Smooth muscle cell of the brain vasculature (primary cell): ENCODE data around the gene TMEM117.
"Not testable (repeated sequence)": the region's sequence is repeated elsewhere in the genome, so short reads cannot be mapped to it uniquely, and the experiment has no call there.

Source experiments
- DNase-seq: peaks from one replicate; pipeline ENCODE4 v3.0.0-alpha.2; 2012; ENCODE audit warnings: low read depth, low spot score

The TMEM117 gene

DNA sequence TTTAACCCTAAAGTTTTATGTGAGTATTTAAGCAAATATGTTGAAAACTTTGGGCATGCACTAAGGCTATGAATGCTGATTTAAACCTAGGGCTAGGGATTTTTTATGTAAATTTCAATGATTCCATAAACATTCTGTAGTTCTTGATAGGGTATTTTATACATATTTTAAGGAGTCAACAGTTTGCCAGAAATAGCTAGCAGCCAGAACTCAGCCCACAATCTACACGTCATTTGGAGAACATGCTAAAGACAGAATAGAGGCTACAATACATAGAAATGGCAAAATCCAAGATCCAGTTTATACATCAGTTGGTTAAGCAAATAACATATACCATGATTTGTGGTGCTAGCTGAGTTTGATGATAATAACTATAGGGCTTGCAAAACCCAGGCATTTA is 184.7 kb downstream of the TMEM117 start:
- DNase-seq = no peak

DNA sequence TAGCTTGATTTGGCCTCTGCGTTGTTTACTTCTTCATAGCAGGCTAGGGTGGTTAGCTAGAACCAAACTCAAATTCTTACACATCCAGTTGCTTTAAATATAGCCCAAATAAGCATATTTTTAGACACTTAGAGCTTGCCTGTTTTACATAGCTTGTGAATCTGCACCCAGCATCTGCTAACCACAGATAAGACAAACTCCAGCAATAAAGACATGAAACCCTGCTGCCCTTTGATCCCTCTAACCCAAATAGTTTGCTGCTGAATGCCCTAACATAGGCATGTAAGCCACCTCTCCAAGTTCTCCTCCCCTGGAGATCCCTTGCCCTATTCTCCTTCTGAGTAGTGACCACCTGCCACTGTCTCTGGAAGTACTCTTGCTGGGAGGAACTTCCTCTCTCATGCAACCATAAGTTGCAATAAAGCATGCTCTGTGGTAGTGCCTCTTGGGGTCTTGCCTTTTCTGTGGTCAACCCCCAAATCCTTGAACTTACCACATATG is 185.6 kb downstream of the TMEM117 start:
- no peak for DNase-seq

DNA sequence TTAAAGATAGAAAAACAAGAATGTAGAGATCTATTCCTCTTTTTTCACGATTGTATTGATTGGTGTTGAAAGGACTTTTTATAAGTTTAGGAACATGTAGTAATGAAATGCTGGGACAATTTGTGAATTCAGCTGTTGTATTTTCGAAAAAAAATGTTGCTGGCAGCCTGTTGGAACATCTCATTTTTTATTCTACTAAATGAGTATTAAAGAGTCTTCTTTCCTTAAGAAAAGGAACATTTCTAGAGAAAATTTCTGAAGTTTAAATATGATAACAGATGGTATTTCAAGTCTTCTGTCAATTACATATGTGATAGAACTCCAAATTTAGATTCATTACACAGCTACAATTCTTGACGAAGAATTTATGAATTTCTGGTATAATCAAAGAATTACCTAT is 189.6 kb downstream of the TMEM117 start:
- DNase-seq = no peak

DNA sequence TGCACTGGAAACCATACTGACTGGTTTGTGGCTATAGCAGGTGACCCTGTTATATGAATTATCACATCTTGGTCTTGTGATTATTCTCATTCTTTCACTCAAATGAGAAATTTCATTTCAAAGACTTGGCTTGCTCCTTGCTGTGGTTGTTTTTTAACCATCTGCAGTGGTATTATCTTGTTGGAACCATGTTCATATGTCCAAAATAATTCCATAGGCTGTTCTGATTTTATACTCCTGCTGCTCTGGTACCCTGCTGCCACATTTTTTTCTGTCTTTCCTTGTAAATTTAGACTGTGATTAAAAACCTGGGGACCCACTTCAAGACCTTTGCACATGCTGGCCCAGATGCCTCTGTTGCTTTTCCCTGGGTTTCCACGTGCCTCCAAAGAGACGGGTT is 190.2 kb downstream of the TMEM117 start:
- no peak for DNase-seq

DNA sequence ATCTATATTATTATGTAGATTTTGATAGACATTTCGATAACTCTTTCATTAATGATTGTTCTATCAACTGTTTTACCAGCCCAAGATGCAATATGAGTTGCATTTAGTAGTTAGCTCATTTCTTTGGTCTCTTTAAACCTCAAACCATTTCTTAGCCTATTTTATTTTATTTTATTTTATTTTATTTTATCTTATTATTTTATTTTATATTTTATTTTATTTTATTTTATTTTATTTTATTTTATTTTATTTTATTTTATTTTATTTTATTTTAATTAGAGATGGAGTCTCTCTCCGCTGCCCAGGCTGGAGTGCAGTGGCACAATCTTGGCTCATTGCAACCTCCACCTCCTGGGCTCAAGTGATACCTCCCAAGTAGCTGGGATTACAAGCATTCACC is 191.0 kb downstream of the TMEM117 start:
- not testable (repeated sequence) for DNase-seq

DNA sequence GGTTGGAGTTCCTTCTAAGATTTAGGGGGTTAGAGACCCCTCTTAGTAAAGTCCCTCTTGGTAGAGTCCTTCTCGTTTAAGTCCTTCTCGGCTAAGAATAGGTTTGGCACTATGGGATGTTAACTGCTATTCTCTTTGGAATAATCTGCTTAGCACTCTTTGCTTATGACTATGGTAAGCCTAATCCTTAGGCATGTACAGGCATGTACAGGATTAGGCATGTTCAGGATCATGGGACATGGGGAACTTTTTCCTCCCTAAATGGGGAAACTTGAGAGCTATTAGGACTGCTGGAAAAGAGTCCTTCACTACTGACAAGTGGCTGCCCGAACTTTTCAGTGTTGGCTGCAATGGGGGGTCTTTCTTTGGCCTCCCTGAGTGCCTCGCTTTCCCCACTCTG is 193.3 kb downstream of the TMEM117 start:
- no peak for DNase-seq

DNA sequence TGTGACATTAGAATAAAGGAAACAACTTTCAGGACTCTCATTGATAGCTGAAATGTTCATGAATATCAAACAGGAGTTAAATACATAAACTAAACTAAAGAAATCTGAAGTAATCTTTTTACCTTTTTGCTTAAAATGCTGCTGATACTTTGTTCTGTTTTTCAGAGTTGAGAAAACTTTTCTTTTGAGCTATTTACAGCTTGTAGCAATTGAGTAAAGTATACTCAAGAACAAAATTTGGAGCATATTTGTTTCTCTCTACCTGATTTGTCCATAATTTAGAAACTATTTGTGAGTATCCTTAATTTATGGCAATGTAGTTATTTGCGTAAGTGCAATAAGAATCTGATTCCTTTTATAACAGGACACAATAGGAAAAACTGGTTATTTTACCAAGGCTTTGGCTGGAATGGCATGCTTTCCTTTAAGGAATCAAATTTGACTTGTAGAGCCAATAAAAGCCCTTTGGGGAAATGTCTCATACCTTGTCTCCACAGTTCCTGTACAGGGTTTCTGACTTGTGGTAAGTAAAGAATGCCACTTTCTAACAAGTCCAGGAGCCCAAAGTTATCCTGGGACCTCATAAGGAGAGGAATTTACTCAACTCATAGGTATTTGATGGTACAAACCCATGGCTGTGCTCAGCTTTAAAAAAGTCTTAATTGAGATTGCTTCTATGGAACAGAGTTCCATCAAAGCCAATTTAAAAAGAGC is 195.7 kb downstream of the TMEM117 start:
- no peak for DNase-seq

DNA sequence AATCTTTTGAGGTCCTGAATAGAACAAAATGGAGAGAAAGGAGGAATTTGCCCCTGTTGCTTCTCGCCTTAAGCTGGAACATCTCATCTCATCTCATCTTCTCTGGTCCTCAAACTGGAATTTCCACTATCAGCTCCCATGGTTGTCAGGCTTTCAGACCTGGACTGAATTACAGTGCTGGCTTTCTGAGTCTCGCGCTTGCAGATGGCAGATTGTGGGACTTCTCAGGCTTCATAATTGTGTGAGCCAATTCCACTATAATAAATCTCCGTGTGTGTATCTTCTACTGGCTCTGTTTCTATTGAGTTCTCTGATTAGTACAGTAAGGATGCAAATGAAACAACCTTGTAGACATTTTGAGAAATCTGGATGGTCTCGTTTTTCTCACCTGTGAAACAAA is 199.0 kb downstream of the TMEM117 start:
- no peak for DNase-seq

DNA sequence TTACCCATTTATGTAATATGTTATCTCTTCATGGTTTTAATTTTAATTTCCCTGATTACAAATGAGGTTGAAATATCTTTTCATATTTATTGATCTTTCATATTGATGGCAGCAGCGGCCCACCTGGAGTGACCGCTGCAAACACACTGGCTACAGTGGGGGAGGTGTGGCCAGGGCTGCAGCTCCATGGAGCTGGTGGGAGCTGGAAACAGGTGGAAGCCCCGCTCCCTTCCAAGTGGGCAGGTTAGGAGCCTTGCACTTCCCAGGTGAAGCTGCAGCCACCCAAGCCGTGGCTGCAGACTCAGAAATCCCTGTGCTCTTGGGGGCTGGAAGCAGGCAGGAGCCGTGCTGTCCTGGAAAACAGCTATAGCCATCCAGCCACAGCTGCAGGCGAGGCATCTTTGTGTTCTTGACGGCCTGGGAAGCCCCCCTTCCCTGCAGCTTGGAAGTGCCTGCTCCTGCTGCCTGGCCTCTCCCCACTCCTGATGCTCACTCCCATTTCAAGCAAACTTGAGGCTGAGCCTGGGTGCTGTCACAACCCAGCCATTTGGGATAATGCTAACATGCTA is 201.1 kb downstream of the TMEM117 start:
- DNase-seq = no peak

- DNase-seq = no peak
Observed at GRCh38 chr12:44038411-44038810, 202.5 kb downstream of the TMEM117 start.

GRCh38 chr12:44044491-44044890 is 208.6 kb downstream of the TMEM117 start:
- DNase-seq = not testable (repeated sequence)

DNA sequence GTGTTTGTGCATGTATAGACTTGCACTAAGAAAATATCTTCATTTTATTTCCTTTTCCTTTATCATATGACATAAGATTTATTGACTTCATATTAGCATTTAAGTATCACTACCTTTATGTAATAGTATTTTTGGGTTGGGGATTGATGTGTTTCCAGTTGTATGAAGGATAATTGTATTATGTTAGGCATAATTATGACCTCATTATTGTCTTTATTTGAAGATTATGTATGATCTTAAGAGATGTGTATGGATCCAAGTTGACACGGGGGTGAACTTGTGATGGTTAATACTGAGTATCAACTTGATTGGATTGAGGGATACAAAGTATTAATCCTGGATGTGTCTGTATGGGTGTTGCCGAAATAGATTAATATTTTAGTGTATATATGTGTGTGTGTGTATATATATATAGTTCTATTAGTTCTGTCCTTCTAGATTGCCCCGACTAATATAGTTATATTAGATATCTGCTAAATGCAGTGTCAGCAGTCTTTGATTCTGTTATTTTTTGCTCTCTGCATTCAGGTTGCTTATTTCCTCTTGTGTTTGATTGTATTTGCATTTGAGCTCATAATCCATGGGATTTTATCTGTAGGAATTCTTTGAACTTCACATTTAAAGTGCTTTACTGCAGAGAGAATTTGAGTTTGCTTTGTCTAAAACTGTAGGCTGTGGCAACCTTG is 211.0 kb downstream of the TMEM117 start:
- DNase-seq = no peak

GRCh38 chr12:44052554-44052953 is 216.7 kb downstream of the TMEM117 start:
- DNase-seq = no peak

- no peak for DNase-seq
Observed at GRCh38 chr12:44053549-44054127, 217.8 kb downstream of the TMEM117 start.

- no peak for DNase-seq
Observed at GRCh38 chr12:44054281-44054680, 218.4 kb downstream of the TMEM117 start.

DNA sequence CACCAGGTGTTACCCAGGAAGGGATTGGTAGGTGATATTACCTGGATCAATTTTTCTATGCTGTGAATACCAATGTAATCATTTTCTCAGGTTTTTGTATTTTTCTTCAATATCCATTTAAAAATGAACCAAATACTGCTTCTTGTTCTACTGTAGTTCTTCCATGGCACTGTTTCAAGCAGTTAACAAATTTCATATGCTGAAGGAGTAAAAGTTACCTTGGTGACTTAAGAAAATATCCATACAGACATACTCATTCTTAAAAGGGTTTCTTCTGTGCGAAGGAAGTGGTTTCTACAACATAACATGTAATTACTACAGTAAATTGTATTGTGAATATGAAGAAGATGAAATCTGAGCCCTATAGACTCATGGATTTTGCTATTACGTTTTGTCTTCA is 222.5 kb downstream of the TMEM117 start:
- DNase-seq = no peak

GRCh38 chr12:44059476-44059875 is 223.6 kb downstream of the TMEM117 start:
- DNase-seq = no peak

DNA sequence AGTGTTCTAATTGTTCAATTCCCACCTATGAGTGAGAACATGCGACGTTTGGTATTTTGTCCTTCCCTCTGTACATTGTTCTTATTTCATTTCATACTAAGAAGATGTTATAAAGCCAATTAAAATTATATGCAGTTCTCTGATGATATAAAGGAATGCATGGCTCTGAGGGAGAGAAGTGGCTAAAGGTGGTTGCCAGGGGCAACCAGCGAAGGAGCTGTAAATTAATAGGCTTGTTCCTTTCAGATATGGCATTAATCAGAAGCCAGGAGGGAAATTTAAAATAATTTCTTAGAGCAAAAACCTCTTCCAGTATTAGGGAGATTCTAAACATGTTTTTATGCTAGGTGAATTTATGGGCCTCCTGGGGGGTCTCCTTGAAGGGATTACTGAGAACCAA is 227.8 kb downstream of the TMEM117 start:
- no peak for DNase-seq

- DNase-seq = no peak
Observed at GRCh38 chr12:44076871-44077270, 241.0 kb downstream of the TMEM117 start.

GRCh38 chr12:44077294-44077693 is 241.4 kb downstream of the TMEM117 start:
- no peak for DNase-seq

DNA sequence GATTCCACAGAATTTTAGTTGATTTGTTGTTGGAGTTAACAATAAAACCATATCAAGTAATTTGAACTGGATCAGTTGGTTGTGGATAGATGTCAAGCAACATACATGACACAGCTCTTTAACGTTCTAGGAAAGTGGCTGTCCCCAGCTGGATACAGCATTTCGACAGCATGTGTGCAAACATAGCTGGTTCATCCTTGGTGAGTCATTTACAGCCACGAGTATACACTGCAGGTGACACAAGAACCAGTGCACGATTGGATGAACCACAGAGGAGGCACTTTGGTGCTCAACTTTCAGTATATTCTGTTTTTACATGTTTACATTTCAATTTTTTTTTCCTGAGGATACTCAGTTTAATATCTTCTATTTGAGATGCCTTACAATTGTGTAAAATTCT is 242.4 kb downstream of the TMEM117 start:
- no peak for DNase-seq

DNA sequence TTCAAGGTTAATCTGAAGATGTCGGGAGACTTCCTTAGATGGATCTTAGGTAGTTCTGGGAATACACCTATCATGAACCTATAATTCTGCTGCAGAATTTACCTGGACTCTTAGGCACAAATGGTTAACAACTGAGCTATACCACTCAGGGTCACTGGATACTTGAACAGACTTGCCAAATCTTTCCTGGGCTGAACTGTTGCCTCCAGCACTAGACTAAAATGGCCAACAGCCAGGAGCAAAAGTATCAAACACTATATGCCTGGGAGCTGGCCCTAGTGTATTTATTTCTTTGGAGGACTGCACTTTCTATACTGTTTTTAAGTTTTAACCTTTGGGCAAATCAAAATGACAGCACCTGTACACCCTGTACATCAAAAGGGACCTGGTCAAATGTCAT is 252.8 kb downstream of the TMEM117 start:
- DNase-seq = no peak
